Small intestine (tissue), 7 donors: ENCODE measurements around the gene ABO. TPM values are rescaled to one million over a fixed set of nuclear protein-coding genes. Genes with fewer than 3 reads are reported as not detected.
"Not testable (repeated sequence)": the region's sequence is repeated elsewhere in the genome, so short reads cannot be mapped to it uniquely, and the experiment has no call there.

Experiments used
- DNase-seq, 2 donors: peaks; one replicate each; pipeline versions ENCODE4 v3.0.0 to v3.0.0-alpha.2; 2013
- FAIRE-seq: peaks from 2 replicates; lab custom pipeline; 2012; peaks lifted over from hg19 to GRCh38; lab: Jason Lieb, UNC
- H3K27ac ChIP-seq, 3 donors: one replicate each; pipeline ENCODE4 v1.5.1; 2013; ENCODE audit warnings: low read length in 2 of 3, mild to moderate bottlenecking in 2 of 3, control low read depth in 1 of 3, inconsistent platforms in 1 of 3, low read depth in 1 of 3, moderate library complexity in 1 of 3
- H3K27me3 ChIP-seq, 3 donors: one replicate each; pipeline ENCODE4 v1.6.1; 2013; ENCODE audit warnings: low read length in 3 of 3, inconsistent platforms in 1 of 3; ENCODE audit not compliant: control insufficient read depth in 3 of 3, insufficient read depth in 3 of 3
- H3K36me3 ChIP-seq, 3 donors: one replicate each; pipeline ENCODE4 v1.6.1; 2013; ENCODE audit warnings: low read length in 3 of 3, inconsistent platforms in 1 of 3, low read depth in 1 of 3, mild to moderate bottlenecking in 1 of 3, moderate library complexity in 1 of 3; ENCODE audit not compliant: control insufficient read depth in 3 of 3, insufficient read depth in 2 of 3
- H3K4me1 ChIP-seq, 3 donors: one replicate each; pipeline ENCODE4 v1.6.1; 2013; ENCODE audit warnings: low read length in 2 of 3, inconsistent platforms in 1 of 3, low read depth in 1 of 3, mild to moderate bottlenecking in 1 of 3, moderate library complexity in 1 of 3; ENCODE audit not compliant: control insufficient read depth in 3 of 3, insufficient read depth in 2 of 3
- H3K4me3 ChIP-seq, 3 donors: one replicate each; pipeline ENCODE4 v1.5.1; 2013; ENCODE audit warnings: low read length in 3 of 3, control low read depth in 1 of 3, inconsistent platforms in 1 of 3, low read depth in 1 of 3, mild to moderate bottlenecking in 1 of 3, moderate library complexity in 1 of 3
- H3K9me3 ChIP-seq, 2 donors: one replicate each; pipeline ENCODE4 v1.6.1; 2013; ENCODE audit warnings: low read depth in 1 of 2, low read length in 1 of 2; ENCODE audit not compliant: control insufficient read depth in 2 of 2, insufficient read depth in 1 of 2
- WGBS, 3 donors: extraction: QIAGEN DNeasy Blood & Tissue Kit; methylation state at CpG; one replicate each; pipeline ENCODE4 v1.1.7; 2013; 5-methylcytosine and 5-hydroxymethylcytosine counted together
- polyA plus RNA-seq, 4 donors: library from polyadenylated mRNA; stranded (reverse) in 3 of 4; unstranded in 1 of 4; fragments of 200-250 nt in 3 of 4; fragments of 120-200 nt in 1 of 4; gene quantifications; one replicate each; pipeline versions ENCODE4 v1.2.1 to v1.2.3, GENCODE V29; 2013
- donor health status: healthy with polysubstance abuse.
- donor health status: control.
- donor health status: control.
- donor health status: Bipolar disorder and iron deficiency.
- donor health status: healthy.

ABO gene
- polyA plus RNA-seq, 4 donors = 9.5 to 46.4 (median 31.9) TPM

- no peak overlapping the region for H3K27ac ChIP-seq
- DNase-seq = no peak
- no peak overlapping the region for H3K4me3 ChIP-seq
- H3K36me3 ChIP-seq = no peaks in the 10 kb centered on the region
- FAIRE-seq = no peak
- no peaks in the 10 kb centered on the region for H3K9me3 ChIP-seq
- H3K4me1 ChIP-seq = no peaks in the 10 kb centered on the region
- H3K27me3 ChIP-seq = peaks cover 0 to 3% (median 0%) of the 10 kb centered on the region in 3 donors
- 84 to 86% (median 86%) methylated on average over 14 of the region's 14 CpGs for WGBS, 3 donors
Observed at GRCh38 chr9:133207021-133207531, 67.9 kb downstream of the ABO start.

- Histone ChIP-seq H3K27me3 (peaks cover 0 to 3% (median 0%) of the 10 kb centered on the region in 3 donors), H3K4me3 (no peak overlapping the region), H3K27ac (no peak overlapping the region), H3K9me3 (no peaks in the 10 kb centered on the region), H3K36me3 (no peaks in the 10 kb centered on the region), H3K4me1 (no peaks in the 10 kb centered on the region)
- WGBS, 3 donors = 79 to 85% (median 83%) methylated on average over 34 to 35 of the region's 35 CpGs
- no peak for FAIRE-seq
- no peak for DNase-seq
Observed at GRCh38 chr9:133205996-133206931, 68.7 kb downstream of the ABO start.

- not testable (repeated sequence) for H3K27ac ChIP-seq, H3K4me3 ChIP-seq, H3K27me3 ChIP-seq, H3K9me3 ChIP-seq, DNase-seq, FAIRE-seq, H3K4me1 ChIP-seq, H3K36me3 ChIP-seq
- 71 to 82% (median 76%) methylated on average over 13 to 14 of the region's 14 CpGs for WGBS, 3 donors
Observed at GRCh38 chr9:133205481-133205887, 69.5 kb downstream of the ABO start.

Other genes with a start within 250 kb of the ABO start
- 10 to 100 TPM; 37.3 to 56.0 (median 51.0) TPM for gene GTF3C5, start 244.2 kb downstream of the ABO start, polyA plus RNA-seq
- gene CEL, start 213.2 kb downstream of the ABO start, polyA plus RNA-seq = 100 to 1,000 TPM in 1 of 4 donors, 1 to 10 TPM in 3; 2.8 to 463 (median 5.3) TPM
- 10 to 100 TPM; 33.0 to 49.0 (median 35.7) TPM for gene RALGDS, start 154.0 kb downstream of the ABO start, polyA plus RNA-seq
- 10 to 100 TPM in 1 of 4 donors, 1 to 10 TPM in 2, under 1 TPM in 1; 0.45 to 15.4 (median 6.9) TPM for gene GBGT1, start 111.3 kb downstream of the ABO start, polyA plus RNA-seq
- gene OBP2B, start 66.0 kb downstream of the ABO start, polyA plus RNA-seq = not detected
- 10 to 100 TPM; 23.2 to 48.0 (median 37.0) TPM for gene SURF6, start 61.0 kb upstream of the ABO start, polyA plus RNA-seq
- gene MED22, start 72.9 kb upstream of the ABO start, polyA plus RNA-seq = 10 to 100 TPM; 10.3 to 19.5 (median 17.6) TPM
- 1,000 to 10,000 TPM; 1,890 to 3,725 (median 2,971) TPM for gene RPL7A, start 73.0 kb upstream of the ABO start, polyA plus RNA-seq
- gene SURF1, start 81.3 kb upstream of the ABO start, polyA plus RNA-seq = 10 to 100 TPM; 38.4 to 94.4 (median 85.4) TPM
- 10 to 100 TPM; 15.3 to 66.0 (median 42.6) TPM for gene SURF2, start 81.3 kb upstream of the ABO start, polyA plus RNA-seq
- 100 to 1,000 TPM in 3 of 4 donors, 10 to 100 TPM in 1; 84.1 to 285 (median 170) TPM for gene SURF4, start 100.9 kb upstream of the ABO start, polyA plus RNA-seq
- gene STKLD1, start 101.2 kb upstream of the ABO start, polyA plus RNA-seq = 1 to 10 TPM in 3 of 4 donors, under 1 TPM in 1; 0.79 to 8.1 (median 3.0) TPM
- gene REXO4, start 142.8 kb upstream of the ABO start, polyA plus RNA-seq = 10 to 100 TPM; 18.9 to 25.7 (median 21.5) TPM
- 10 to 100 TPM in 1 of 4 donors, 1 to 10 TPM in 3; 2.4 to 16.8 (median 7.4) TPM for gene ADAMTS13, start 147.2 kb upstream of the ABO start, polyA plus RNA-seq
- gene CACFD1, start 184.8 kb upstream of the ABO start, polyA plus RNA-seq = 10 to 100 TPM; 27.0 to 31.4 (median 29.5) TPM
- gene SLC2A6, start 203.9 kb upstream of the ABO start, polyA plus RNA-seq = 1 to 10 TPM in 3 of 4 donors, under 1 TPM in 1; 0.89 to 2.5 (median 1.5) TPM
- under 1 TPM in 1 of 4 donors, not detected in 3; 0.22 TPM for gene MYMK, start 249.8 kb upstream of the ABO start, polyA plus RNA-seq